ENCODE measurements around the gene FOXP4. TPM values are rescaled to one million over a fixed set of nuclear protein-coding genes. Genes with fewer than 3 reads are reported as not detected.

The FOXP4 gene
- total RNA-seq, 1 donor from 2014 or later: 2.7 TPM

DNA sequence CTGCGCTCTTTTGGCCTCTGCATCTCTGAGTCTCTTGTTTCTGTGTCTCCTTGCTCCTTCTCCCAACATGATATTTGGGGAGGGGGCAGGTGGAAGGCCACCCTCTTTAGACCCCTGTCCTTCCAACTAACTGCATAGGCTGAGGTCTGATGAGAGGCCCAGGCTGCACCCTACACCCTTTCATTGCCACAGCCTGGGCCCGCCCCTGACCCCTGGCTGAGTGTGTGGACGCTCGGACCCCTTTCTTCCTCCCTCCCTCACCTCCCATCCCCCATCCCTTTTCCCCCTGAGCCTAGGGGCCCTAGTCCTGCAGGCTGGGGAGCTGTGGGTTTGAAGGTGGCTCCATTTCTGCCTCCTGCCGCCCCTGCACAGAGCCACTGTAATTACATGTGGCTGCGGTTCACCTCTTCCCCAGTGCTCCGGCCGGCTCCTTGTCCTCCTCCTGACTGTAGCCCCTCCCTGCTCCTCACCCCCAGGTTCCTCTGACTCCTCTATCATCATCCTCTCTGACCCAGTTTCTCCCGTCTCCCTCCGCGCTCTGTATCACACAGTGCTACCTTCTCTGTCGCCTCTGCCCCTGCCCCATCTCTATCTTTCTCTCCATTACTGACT, 98.9 kb downstream of the FOXP4 start:
- Histone ChIP-seq H3K9ac (no peak overlapping the region), H3K4me2 (peak overlapping the region; percentile 75), H4K20me1 (ENCODE audit: low read depth) (peaks cover 61% of the 10 kb centered on the region), H3K79me2 (ENCODE audit: low read depth) (peaks cover 12% of the 10 kb centered on the region), H3K27ac (no peak overlapping the region), H3K36me3 (no peaks in the 10 kb centered on the region), H3K9me3 (ENCODE audit: low read depth) (no peaks in the 10 kb centered on the region), H3K4me3 (peak overlapping the region; percentile 16), H2AFZ (replicated peaks) (no peak overlapping the region), H3K4me1 (peaks cover 39% of the 10 kb centered on the region), H3F3A (ENCODE audit: low read depth) (peaks cover 21% of the 10 kb centered on the region), H3K27me3 (peaks cover 12% of the 10 kb centered on the region)
- no peak for TF ChIP-seq EZH2phosphoT487 (IDR thresholded peaks at IDR 0.05)
- TF ChIP-seq EZH2 (IDR thresholded peaks at IDR 0.05): no peak
- TF ChIP-seq, protein P1, sequence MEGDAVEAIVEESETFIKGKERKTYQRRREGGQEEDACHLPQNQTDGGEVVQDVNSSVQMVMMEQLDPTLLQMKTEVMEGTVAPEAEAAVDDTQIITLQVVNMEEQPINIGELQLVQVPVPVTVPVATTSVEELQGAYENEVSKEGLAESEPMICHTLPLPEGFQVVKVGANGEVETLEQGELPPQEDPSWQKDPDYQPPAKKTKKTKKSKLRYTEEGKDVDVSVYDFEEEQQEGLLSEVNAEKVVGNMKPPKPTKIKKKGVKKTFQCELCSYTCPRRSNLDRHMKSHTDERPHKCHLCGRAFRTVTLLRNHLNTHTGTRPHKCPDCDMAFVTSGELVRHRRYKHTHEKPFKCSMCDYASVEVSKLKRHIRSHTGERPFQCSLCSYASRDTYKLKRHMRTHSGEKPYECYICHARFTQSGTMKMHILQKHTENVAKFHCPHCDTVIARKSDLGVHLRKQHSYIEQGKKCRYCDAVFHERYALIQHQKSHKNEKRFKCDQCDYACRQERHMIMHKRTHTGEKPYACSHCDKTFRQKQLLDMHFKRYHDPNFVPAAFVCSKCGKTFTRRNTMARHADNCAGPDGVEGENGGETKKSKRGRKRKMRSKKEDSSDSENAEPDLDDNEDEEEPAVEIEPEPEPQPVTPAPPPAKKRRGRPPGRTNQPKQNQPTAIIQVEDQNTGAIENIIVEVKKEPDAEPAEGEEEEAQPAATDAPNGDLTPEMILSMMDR (IDR thresholded peaks at IDR 0.05): no peak
- H3K27me3 Mint-ChIP-seq (ENCODE audit: insufficient read depth, low read depth): peaks cover 13% of the 10 kb centered on the region
- peak overlapping the region; percentile 73 for H3K4me3 Mint-ChIP-seq
- H3K27ac Mint-ChIP-seq: peak overlapping the region; percentile 92
- peak; percentile 38 for DNase-seq (ENCODE audit: low spot score)
- peaks cover 36% of the 10 kb centered on the region for H3K36me3 Mint-ChIP-seq
- H3K4me1 Mint-ChIP-seq: peaks cover 54% of the 10 kb centered on the region
- H3K9me3 Mint-ChIP-seq: no peaks in the 10 kb centered on the region

DNA sequence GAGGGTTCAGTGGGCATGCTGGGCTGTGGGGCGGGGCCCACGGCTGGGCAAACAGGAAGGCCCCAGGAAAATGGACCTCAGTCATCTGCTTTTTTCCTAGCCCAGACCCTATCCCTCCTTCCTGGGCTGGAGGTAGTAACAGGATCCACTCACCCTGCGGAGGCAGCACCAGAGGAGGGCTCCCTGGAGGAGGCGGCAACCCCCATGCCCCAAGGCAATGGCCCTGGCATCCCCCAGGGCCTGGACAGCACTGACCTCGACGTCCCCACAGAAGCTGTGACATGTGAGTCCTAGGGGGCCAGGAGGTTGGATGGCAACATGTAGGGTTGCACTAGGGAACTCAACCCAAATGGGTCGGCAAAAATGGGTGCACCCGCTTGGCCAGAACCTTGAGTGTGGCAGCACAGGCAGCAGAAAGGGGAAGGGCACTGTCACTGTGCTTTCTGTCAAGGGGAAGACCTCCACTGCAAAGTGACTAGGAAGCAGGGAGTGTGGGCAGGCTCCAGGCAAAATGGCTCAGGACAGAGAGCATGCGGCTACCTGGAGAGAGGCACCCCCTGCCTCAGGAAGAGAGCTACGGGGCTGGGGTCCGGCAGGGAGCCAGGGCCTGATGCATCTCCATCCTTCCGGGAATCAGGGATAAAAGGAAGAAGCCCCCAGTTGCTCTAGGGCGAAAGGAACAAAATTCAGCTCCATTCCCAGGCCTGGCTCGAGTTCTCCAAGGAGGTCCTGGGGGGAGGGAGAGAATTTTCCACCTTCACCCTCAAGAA, 100.0 kb downstream of the FOXP4 start:
- Histone ChIP-seq H3F3A (ENCODE audit: low read depth) (peaks cover 21% of the 10 kb centered on the region), H3K9ac (no peak overlapping the region), H3K36me3 (no peaks in the 10 kb centered on the region), H3K9me3 (ENCODE audit: low read depth) (no peaks in the 10 kb centered on the region), H3K27ac (no peak overlapping the region), H3K27me3 (peaks cover 2% of the 10 kb centered on the region), H4K20me1 (ENCODE audit: low read depth) (peaks cover 51% of the 10 kb centered on the region), H3K79me2 (ENCODE audit: low read depth) (peaks cover 4% of the 10 kb centered on the region), H3K4me2 (peak overlapping the region; percentile 75), H3K4me1 (peaks cover 34% of the 10 kb centered on the region), H3K4me3 (no peak overlapping the region), H2AFZ (replicated peaks) (no peak overlapping the region)
- Mint-ChIP-seq H3K4me3 (no peak overlapping the region), H3K27me3 (ENCODE audit: insufficient read depth, low read depth) (peaks cover 13% of the 10 kb centered on the region), H3K9me3 (no peaks in the 10 kb centered on the region), H3K36me3 (peaks cover 33% of the 10 kb centered on the region), H3K27ac (no peak overlapping the region), H3K4me1 (peaks cover 47% of the 10 kb centered on the region)
- no peak for TF ChIP-seq EZH2 (IDR thresholded peaks at IDR 0.05)
- TF ChIP-seq, protein P1 (IDR thresholded peaks at IDR 0.05): no peak
- TF ChIP-seq EZH2phosphoT487 (IDR thresholded peaks at IDR 0.05): no peak
- DNase-seq (ENCODE audit: low spot score): no peak

DNA sequence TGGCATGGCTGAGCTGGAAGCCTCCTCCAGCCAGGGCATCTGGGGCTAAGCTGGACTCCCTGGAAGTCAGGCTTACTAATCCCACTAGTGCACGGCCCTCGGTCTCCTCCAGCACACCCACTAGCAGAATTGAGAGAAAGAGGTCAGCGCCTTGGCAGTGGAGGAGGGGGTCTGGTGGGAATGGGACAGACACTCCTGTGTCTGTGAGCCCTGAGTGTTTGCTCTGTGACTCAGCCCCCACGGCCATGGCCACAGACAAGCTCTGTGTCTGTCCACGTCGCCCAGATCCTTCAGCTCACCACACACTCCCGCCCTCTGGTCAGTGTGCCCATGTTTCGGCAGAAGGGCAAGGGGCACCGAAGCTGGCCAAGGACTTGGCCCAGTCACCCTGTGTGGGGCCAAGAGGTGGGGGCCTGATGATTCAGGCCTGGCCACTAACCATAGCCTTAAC, 100.9 kb downstream of the FOXP4 start:
- Histone ChIP-seq H3K9me3 (ENCODE audit: low read depth) (no peaks in the 10 kb centered on the region), H3K27me3 (no peaks in the 10 kb centered on the region), H3K4me3 (no peak overlapping the region), H3K4me1 (peaks cover 34% of the 10 kb centered on the region), H2AFZ (replicated peaks) (no peak overlapping the region), H3K9ac (no peak overlapping the region), H3K36me3 (no peaks in the 10 kb centered on the region), H4K20me1 (ENCODE audit: low read depth) (peaks cover 45% of the 10 kb centered on the region), H3K79me2 (ENCODE audit: low read depth) (no peaks in the 10 kb centered on the region), H3K27ac (no peak overlapping the region), H3K4me2 (no peak overlapping the region), H3F3A (ENCODE audit: low read depth) (peaks cover 21% of the 10 kb centered on the region)
- no peak for DNase-seq (ENCODE audit: low spot score)
- H3K4me3 Mint-ChIP-seq: no peak overlapping the region
- H3K27me3 Mint-ChIP-seq (ENCODE audit: insufficient read depth, low read depth): peaks cover 11% of the 10 kb centered on the region
- H3K9me3 Mint-ChIP-seq: no peaks in the 10 kb centered on the region
- no peak overlapping the region for H3K27ac Mint-ChIP-seq
- TF ChIP-seq, protein P1 (IDR thresholded peaks at IDR 0.05): no peak
- no peak for TF ChIP-seq EZH2phosphoT487 (IDR thresholded peaks at IDR 0.05)
- TF ChIP-seq EZH2 (IDR thresholded peaks at IDR 0.05): no peak
- H3K36me3 Mint-ChIP-seq: peaks cover 33% of the 10 kb centered on the region
- peaks cover 42% of the 10 kb centered on the region for H3K4me1 Mint-ChIP-seq

Data from neural progenitor cell (in vitro differentiated cells).